NB4 (cell line): Measurements from ENCODE around the gene ASPHD1.

Experiments used
- MYC ChIP-seq: IDR thresholded peaks from 2 replicates; pipeline ENCODE4 v1.6.1; 2011; ENCODE audit warnings: low read depth, low read length
- POLR2A ChIP-seq: IDR thresholded peaks from 2 replicates; pipeline ENCODE4 v1.6.1; 2011; ENCODE audit warnings: mild to moderate bottlenecking; ENCODE audit not compliant: insufficient read length; ENCODE audit errors: extremely low read depth
- TF ChIP-seq, protein P1 (sequence below): IDR thresholded peaks from one replicate; pipeline ENCODE4 v1.5.1; 2012; ENCODE audit warnings: low read depth, low read length

DNA sequence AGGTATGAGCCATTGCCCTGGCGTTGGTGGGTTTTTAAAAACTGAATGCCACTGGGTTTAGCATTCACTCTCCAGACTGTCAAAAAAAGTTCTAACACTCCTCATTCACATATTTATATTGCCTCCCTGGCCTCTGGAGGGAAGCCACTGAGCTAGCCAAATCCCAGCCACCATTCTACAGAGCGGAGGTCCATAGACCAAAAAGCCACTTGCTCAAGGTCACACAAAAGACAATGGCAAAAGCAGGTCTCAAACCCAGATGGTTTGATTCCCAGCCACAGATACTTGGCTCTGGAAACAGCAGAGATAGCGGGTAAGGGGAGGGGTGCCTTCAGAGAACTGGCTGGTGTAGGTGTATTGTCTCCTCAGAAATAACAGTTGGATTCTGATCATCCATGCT is 19.2 kb upstream of the ASPHD1 start:
- TF ChIP-seq, protein P1, sequence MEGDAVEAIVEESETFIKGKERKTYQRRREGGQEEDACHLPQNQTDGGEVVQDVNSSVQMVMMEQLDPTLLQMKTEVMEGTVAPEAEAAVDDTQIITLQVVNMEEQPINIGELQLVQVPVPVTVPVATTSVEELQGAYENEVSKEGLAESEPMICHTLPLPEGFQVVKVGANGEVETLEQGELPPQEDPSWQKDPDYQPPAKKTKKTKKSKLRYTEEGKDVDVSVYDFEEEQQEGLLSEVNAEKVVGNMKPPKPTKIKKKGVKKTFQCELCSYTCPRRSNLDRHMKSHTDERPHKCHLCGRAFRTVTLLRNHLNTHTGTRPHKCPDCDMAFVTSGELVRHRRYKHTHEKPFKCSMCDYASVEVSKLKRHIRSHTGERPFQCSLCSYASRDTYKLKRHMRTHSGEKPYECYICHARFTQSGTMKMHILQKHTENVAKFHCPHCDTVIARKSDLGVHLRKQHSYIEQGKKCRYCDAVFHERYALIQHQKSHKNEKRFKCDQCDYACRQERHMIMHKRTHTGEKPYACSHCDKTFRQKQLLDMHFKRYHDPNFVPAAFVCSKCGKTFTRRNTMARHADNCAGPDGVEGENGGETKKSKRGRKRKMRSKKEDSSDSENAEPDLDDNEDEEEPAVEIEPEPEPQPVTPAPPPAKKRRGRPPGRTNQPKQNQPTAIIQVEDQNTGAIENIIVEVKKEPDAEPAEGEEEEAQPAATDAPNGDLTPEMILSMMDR = no peak
- TF ChIP-seq POLR2A (no peak), MYC (no peak)
